Smooth muscle cell of the pulmonary artery (primary cell): Measurements from ENCODE around the gene CHRM1. TPM values are rescaled to one million over a fixed set of nuclear protein-coding genes. Genes with fewer than 3 reads are reported as not detected.

ENCODE experiments used
- total RNA-seq: library from RNA; depleted of rRNA; stranded (reverse); fragments of >200 nt; gene quantifications from 2 replicates; pipeline ENCODE4 v1.2.3, GENCODE V29; 2014

The CHRM1 gene
- not detected in 2 replicates for total RNA-seq

GRCh38 chr11:62921201-62921572 lies at the start of gene CHRM1:
CHRM1 (minus strand) TSS chr11:62921363; CDS start chr11:62911100, 10,263 bp downstream.

GRCh38 chr11:62880803-62881578 lies 40.2 kb downstream of the CHRM1 start, which contains the start of gene SLC3A2:
SLC3A2 (plus strand) TSS chr11:62880896; CDS start chr11:62881024, 128 bp downstream.

Other genes starting within 250 kb of the CHRM1 start
- gene UQCC3, start 249.7 kb downstream of the CHRM1 start, total RNA-seq, result 6.6 and 7.5 TPM in 2 replicates
- gene LBHD1, start 249.1 kb downstream of the CHRM1 start, total RNA-seq, result 3.0 and 3.9 TPM in 2 replicates
- 80.9 and 85.2 TPM in 2 replicates for gene UBXN1, start 242.3 kb downstream of the CHRM1 start, total RNA-seq
- gene LRRN4CL, start 231.8 kb downstream of the CHRM1 start, total RNA-seq, result 3.3 and 4.9 TPM in 2 replicates
- gene BSCL2, start 213.9 kb downstream of the CHRM1 start, total RNA-seq, result 54.8 and 59.1 TPM in 2 replicates
- 0.13 TPM in 1 of 2 replicates, not detected in the other for gene GNG3, start 213.7 kb downstream of the CHRM1 start, total RNA-seq
- gene HNRNPUL2, start 193.9 kb downstream of the CHRM1 start, total RNA-seq, result 13.3 and 15.4 TPM in 2 replicates
- 27.5 and 28.9 TPM in 2 replicates for gene TTC9C, start 192.9 kb downstream of the CHRM1 start, total RNA-seq
- gene ZBTB3, start 167.2 kb downstream of the CHRM1 start, total RNA-seq, result 10.3 and 11.7 TPM in 2 replicates
- gene POLR2G, start 159.8 kb downstream of the CHRM1 start, total RNA-seq, result 51.6 and 51.7 TPM in 2 replicates
- 19.3 and 27.2 TPM in 2 replicates for gene TAF6L, start 150.0 kb downstream of the CHRM1 start, total RNA-seq
- gene TMEM179B, start 134.0 kb downstream of the CHRM1 start, total RNA-seq, result 48.9 and 50.0 TPM in 2 replicates
- 13.3 and 16.2 TPM in 2 replicates for gene TMEM223, start 129.4 kb downstream of the CHRM1 start, total RNA-seq
- gene NXF1, start 115.9 kb downstream of the CHRM1 start, total RNA-seq, result 26.1 and 39.4 TPM in 2 replicates
- gene STX5, start 89.3 kb downstream of the CHRM1 start, total RNA-seq, result 35.5 and 44.3 TPM in 2 replicates
- gene TEX54, start 88.5 kb downstream of the CHRM1 start, total RNA-seq, result not detected in 2 replicates
- gene WDR74, start 81.8 kb downstream of the CHRM1 start, total RNA-seq, result 25.4 and 46.1 TPM in 2 replicates
- gene SLC3A2, start 40.5 kb downstream of the CHRM1 start, total RNA-seq, result 104 and 190 TPM in 2 replicates
- not detected in 2 replicates for gene SLC22A6, start 63.6 kb upstream of the CHRM1 start, total RNA-seq
- not detected in 2 replicates for gene SLC22A8, start 94.5 kb upstream of the CHRM1 start, total RNA-seq
- not detected in 2 replicates for gene SLC22A24, start 222.9 kb upstream of the CHRM1 start, total RNA-seq